NCI-H1694 (cell line): ENCODE data around the gene KRT33A.

Experiments used
- DNase-seq: peaks from one replicate; lab custom pipeline; 2025; lab: John Stamatoyannopoulos, UW

Gene KRT33A

DNA sequence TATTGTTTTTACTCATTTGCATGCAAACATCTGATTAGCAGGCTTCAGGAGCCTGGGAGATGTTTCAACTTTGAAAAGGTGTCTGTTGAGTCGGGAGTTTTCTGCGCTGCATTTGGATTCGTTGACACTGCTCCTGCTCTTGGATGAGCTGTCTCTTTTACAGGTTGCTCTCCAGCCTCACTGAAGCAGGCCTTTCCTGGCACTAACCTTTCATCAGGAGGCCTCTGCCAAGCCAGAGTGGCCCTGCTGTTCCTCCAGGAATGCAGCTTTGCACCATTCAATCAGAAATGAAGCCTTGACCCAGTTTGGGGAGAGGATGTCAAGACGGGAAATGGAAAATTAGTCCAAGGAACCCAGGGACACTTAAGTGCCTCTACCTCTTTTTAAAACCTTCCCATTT lies 47.6 kb downstream of the KRT33A start:
- DNase-seq = no peak

- peak; percentile 87 for DNase-seq
Measured at GRCh38 chr17:41301916-41302901, 48.4 kb downstream of the KRT33A start, which contains the start of gene KRTAP29-1. KRTAP29-1 (minus strand) TSS chr17:41302851; CDS start chr17:41302851, 0 bp downstream.

DNA sequence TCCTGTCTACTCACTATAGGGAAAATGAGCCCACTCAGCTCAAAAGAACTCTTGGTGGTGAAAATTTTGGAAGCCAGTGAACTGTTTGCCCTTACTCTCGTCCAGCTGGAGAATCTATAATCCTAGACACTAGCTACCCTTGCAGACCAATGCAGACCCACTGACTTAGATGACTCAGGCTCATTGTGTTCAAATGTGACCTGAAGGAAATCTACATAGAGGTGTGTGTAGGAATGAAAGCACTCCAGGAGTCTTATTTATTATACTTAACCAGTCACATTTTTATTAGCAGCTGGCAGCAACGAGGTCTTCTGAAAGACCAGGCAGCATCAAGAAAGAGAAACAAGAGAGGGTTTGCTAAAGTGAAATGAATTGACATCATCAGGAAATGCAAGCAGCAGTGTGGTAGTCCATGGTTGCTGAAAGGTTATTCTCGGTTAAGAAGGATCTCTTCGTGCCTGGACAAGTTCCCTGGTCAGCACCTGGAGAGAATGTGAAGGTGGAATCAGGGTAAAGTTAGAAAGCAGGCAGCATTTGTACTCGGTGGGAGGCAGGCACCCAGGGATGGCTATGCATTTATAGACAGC lies 49.3 kb downstream of the KRT33A start:
- no peak for DNase-seq

GRCh38 chr17:41298458-41299135 lies 52.0 kb downstream of the KRT33A start:
- DNase-seq = no peak

DNA sequence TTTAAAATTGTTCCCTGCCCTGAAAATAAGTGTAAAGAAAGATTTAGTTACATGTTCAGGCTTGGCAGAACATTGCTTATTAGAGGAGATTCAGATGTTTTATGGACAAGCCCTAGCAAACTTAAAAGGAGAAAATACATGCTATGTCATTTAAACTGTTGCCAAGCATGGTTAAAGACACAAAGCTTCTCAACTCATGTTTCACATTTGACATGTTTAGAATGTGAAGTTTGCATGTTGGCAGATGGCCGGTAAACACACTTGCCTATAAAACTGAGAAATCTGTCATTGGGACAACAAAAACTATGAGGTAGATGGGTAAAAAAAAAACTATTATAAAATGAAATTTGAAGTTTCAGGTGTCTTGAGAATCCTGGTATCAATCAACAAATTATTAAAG lies 53.8 kb downstream of the KRT33A start:
- no peak for DNase-seq
